Measurements from ENCODE around the gene UBN2.
"Not testable (repeated sequence)": the region's sequence is repeated elsewhere in the genome, so short reads cannot be mapped to it uniquely, and the experiment has no call there.

Gene UBN2

GRCh38 chr7:139230774-139231512 is at the start of gene UBN2:
Gene UBN2, plus strand, starts transcription at chr7:139231237. Its CDS starts 248 bp downstream, at chr7:139231485.
- DNase-seq = peak; percentile 100
- in situ Hi-C loops (cut with HindIII; ENCODE audit: low pct_ligation_motif_present, low pct_unique_long_range_greater_than_20kb, low sequenced_read_pairs) = no loop called here

GRCh38 chr7:139181404-139181803 is 49.6 kb upstream of the UBN2 start:
- in situ Hi-C loops (cut with HindIII; ENCODE audit: low pct_ligation_motif_present, low pct_unique_long_range_greater_than_20kb, low sequenced_read_pairs) = no loop called here

GRCh38 chr7:139182363-139182762 is 48.7 kb upstream of the UBN2 start:
- in situ Hi-C loops (cut with HindIII; ENCODE audit: low pct_ligation_motif_present, low pct_unique_long_range_greater_than_20kb, low sequenced_read_pairs) = no loop called here

More at GRCh38 chr7:139181404-139181803, 49.6 kb upstream of the UBN2 start:
- no peak for DNase-seq

GRCh38 chr7:139183251-139183650 is 47.8 kb upstream of the UBN2 start:
- in situ Hi-C loops (cut with HindIII; ENCODE audit: low pct_ligation_motif_present, low pct_unique_long_range_greater_than_20kb, low sequenced_read_pairs) = no loop called here
- DNase-seq = no peak

More at GRCh38 chr7:139182363-139182762, 48.7 kb upstream of the UBN2 start:
- no peak for DNase-seq

- in situ Hi-C loops (cut with HindIII; ENCODE audit: low pct_ligation_motif_present, low pct_unique_long_range_greater_than_20kb, low sequenced_read_pairs) = no loop called here
Measured at GRCh38 chr7:139183878-139184338, 47.1 kb upstream of the UBN2 start.

GRCh38 chr7:139186146-139186545 is 44.9 kb upstream of the UBN2 start:
- no peak for DNase-seq
- in situ Hi-C loops (cut with HindIII; ENCODE audit: low pct_ligation_motif_present, low pct_unique_long_range_greater_than_20kb, low sequenced_read_pairs) = no loop called here

More at GRCh38 chr7:139183878-139184338, 47.1 kb upstream of the UBN2 start:
- no peak for DNase-seq

GRCh38 chr7:139189357-139189756 is 41.7 kb upstream of the UBN2 start:
- in situ Hi-C loops (cut with HindIII; ENCODE audit: low pct_ligation_motif_present, low pct_unique_long_range_greater_than_20kb, low sequenced_read_pairs) = no loop called here

GRCh38 chr7:139192014-139192706 is 38.9 kb upstream of the UBN2 start:
- in situ Hi-C loops (cut with HindIII; ENCODE audit: low pct_ligation_motif_present, low pct_unique_long_range_greater_than_20kb, low sequenced_read_pairs) = no loop called here

More at GRCh38 chr7:139189357-139189756, 41.7 kb upstream of the UBN2 start:
- no peak for DNase-seq

GRCh38 chr7:139200382-139200781 is 30.7 kb upstream of the UBN2 start:
- no peak for DNase-seq
- in situ Hi-C loops (cut with HindIII; ENCODE audit: low pct_ligation_motif_present, low pct_unique_long_range_greater_than_20kb, low sequenced_read_pairs) = no loop called here

More at GRCh38 chr7:139192014-139192706, 38.9 kb upstream of the UBN2 start:
- no peak for DNase-seq

GRCh38 chr7:139203992-139204391 is 27.0 kb upstream of the UBN2 start:
- no peak for DNase-seq
- in situ Hi-C loops (cut with HindIII; ENCODE audit: low pct_ligation_motif_present, low pct_unique_long_range_greater_than_20kb, low sequenced_read_pairs) = no loop called here

- no peak for DNase-seq
- in situ Hi-C loops (cut with HindIII; ENCODE audit: low pct_ligation_motif_present, low pct_unique_long_range_greater_than_20kb, low sequenced_read_pairs) = no loop called here
Measured at GRCh38 chr7:139205843-139206242, 25.2 kb upstream of the UBN2 start.

- no peak for DNase-seq
- in situ Hi-C loops (cut with HindIII; ENCODE audit: low pct_ligation_motif_present, low pct_unique_long_range_greater_than_20kb, low sequenced_read_pairs) = no loop called here
Measured at GRCh38 chr7:139212133-139212532, 18.9 kb upstream of the UBN2 start.

- DNase-seq; in situ Hi-C loops (cut with HindIII; ENCODE audit: low pct_ligation_motif_present, low pct_unique_long_range_greater_than_20kb, low sequenced_read_pairs): not testable (repeated sequence)
Measured at GRCh38 chr7:139213489-139213888, 17.5 kb upstream of the UBN2 start.

GRCh38 chr7:139218173-139218572 is 12.9 kb upstream of the UBN2 start:
- DNase-seq = no peak
- in situ Hi-C loops (cut with HindIII; ENCODE audit: low pct_ligation_motif_present, low pct_unique_long_range_greater_than_20kb, low sequenced_read_pairs) = no loop called here

- in situ Hi-C loops (cut with HindIII; ENCODE audit: low pct_ligation_motif_present, low pct_unique_long_range_greater_than_20kb, low sequenced_read_pairs) = no loop called here
- no peak for DNase-seq
Measured at GRCh38 chr7:139224219-139224618, 6.8 kb upstream of the UBN2 start.

GRCh38 chr7:139224836-139225235 is 6.2 kb upstream of the UBN2 start:
- in situ Hi-C loops (cut with HindIII; ENCODE audit: low pct_ligation_motif_present, low pct_unique_long_range_greater_than_20kb, low sequenced_read_pairs); DNase-seq: not testable (repeated sequence)

- DNase-seq; in situ Hi-C loops (cut with HindIII; ENCODE audit: low pct_ligation_motif_present, low pct_unique_long_range_greater_than_20kb, low sequenced_read_pairs): not testable (repeated sequence)
Measured at GRCh38 chr7:139225286-139226157, 5.5 kb upstream of the UBN2 start.

GRCh38 chr7:139226158-139226515 is 4.9 kb upstream of the UBN2 start:
- in situ Hi-C loops (cut with HindIII; ENCODE audit: low pct_ligation_motif_present, low pct_unique_long_range_greater_than_20kb, low sequenced_read_pairs); DNase-seq: not testable (repeated sequence)

Data from ACHN (cell line).